ENCODE data around the gene MAPKAPK2. TPM values are rescaled to one million over a fixed set of nuclear protein-coding genes. Genes with fewer than 3 reads are reported as not detected.

MAPKAPK2 gene
- total RNA-seq: 10 to 100 TPM; 23.0 to 24.8 TPM

DNA sequence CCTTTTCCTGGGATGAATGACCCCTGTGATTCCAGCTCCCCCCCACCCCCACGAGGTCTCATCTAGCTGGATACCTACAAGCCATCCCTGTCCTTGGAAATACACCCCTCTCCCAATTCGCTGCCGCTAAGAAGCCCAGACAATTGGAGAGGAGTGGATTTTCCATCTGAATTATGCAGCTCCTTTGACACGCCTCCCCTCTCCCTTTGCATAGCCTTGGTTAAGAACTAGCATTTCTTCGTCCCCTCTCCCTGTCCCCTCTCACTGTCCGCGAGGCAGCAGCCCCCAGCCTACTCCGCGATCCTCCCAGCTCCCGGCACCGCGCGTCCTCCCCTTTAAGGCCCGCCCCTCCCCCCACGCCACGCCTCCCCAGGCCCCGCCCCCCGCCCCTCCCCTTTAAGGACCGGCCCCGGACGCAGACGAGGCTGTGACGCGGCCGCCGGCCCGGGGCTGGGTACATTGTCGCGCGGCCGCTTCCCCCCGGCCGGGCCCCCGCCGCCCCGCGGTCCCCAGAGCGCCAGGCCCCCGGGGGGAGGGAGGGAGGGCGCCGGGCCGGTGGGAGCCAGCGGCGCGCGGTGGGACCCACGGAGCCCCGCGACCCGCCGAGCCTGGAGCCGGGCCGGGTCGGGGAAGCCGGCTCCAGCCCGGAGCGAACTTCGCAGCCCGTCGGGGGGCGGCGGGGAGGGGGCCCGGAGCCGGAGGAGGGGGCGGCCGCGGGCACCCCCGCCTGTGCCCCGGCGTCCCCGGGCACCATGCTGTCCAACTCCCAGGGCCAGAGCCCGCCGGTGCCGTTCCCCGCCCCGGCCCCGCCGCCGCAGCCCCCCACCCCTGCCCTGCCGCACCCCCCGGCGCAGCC is at the start of gene MAPKAPK2:
MAPKAPK2 (plus strand) TSS at position 428 of the 856 bp plus-strand sequence; CDS start at position 753, 325 bp downstream.

DNA sequence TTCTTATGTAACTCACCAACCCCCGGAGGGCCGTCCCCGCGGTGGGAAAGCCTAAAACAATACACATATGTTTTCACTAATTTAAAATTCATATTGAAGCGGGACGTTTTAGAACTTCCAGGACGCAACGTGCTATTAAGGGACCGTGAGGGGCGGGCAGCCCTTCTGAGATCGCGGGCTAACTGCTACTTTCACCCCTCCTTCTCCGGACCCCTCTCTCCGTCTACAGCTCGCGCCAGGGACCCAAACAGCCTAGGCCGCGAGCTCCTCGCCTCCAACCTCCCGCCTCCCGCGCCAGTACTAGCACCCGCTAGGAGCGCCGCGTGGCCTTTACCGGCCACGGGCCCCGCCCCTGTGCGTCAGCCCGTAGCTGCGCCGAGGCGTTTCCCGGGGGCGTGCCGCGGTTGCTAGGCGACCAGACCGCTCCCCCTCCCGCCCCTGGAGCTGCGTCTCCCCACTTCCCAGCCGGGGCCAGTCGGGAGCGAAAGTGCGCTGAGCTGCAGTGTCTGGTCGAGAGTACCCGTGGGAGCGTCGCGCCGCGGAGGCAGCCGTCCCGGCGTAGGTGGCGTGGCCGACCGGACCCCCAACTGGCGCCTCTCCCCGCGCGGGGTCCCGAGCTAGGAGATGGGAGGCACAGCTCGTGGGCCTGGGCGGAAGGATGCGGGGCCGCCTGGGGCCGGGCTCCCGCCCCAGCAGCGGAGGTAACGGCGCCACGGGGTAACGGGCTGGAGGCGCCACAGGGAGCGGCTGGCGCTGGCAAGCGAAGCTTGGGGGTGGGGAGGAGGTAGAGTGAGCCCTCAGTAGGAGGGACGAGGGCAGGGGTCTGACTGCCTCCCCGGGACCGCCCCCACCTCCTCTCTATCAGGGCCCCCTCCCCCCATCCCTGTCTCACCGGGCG is 49.4 kb upstream of the MAPKAPK2 start, which contains the start of gene DYRK3:
DYRK3 (plus strand) TSS at position 457 of the 898 bp plus-strand sequence; CDS start at position 625, 168 bp downstream.

DNA sequence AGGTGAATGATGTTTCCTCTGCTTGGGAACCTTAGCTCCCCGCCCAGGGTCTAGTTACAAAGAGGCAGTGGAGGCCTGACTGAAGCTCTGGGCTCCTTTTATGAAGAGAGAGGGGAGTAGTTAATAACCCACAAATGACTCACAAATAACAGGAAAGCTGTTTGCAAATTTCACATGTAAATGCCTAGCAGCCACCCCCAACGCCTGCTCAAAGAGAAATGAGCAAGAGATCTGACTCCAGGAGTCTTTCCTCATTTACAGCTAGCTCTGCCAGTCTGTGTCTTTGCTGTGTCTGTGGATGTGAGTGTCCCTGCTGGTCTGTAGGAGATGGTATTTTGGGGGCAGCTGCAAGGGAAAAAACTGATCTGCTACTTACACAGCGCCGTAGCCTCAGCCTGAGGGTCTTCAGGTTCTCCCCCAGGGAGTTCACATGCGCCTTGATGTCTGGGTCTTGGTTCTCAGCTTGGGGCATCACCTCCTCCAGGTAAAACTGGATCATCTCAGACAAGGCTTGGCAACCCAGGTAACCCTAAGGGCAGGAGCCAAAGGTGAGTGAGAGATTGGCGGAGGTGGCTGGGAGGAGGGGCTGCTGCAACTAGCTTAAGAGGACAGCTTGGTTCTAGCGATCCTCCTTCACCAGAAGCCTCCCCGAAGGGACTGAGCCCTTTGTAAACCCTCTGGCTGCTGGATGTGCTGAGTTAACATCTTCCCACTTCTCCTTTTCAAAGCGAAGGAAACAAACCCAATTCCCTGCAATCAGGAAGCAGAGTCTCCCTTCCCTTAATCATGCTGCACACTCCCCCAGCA is 86.0 kb downstream of the MAPKAPK2 start, which contains the start of gene IL19:
IL19 (plus strand) TSS at position 243 of the 807 bp plus-strand sequence. CDS start 65,890 bp downstream, outside the sequence.

DNA sequence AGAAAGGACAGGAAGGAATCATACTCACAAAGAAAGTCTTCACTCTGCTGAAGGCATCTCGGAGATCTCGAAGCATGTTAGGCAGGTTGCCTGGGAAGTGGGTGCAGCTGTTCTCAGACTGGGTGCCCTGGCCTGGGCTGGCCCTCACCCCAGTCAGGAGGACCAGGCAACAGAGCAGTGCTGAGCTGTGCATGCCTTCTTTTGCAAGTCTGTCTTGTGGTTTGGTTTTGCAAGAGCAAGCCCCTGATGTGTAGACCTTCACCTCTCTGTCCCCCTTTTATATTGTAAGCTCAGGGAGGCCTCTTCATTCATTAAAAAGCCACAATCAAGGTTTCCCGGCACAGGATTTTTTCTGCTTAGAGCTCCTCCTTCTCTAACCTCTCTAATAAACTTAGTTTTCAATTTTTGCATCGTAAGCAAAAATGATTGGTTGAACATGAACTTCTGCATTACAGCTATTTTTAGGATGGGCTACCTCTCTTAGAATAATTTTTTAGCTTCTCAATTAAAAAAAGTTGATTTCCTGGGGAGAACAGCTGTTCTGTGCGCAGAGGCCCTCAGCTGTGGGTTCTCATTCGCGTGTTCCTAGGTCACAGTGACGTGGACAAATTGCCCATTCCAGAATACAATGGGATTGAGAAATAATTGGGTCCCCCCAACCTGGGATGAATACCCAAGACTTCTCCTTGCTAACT is 87.7 kb downstream of the MAPKAPK2 start, which contains the start of gene IL10:
IL10 (minus strand) TSS at position 252 of the 695 bp plus-strand sequence; CDS start at position 193, 59 bp downstream.

Small RNA genes within 50 kb of the gene (small RNA-seq; reads per million reads assigned to genes)
- gene RF00019: 0 reads per million in 2 donors

Other genes starting within 250 kb of the MAPKAPK2 start
- 10 to 100 TPM; 14.7 to 15.1 TPM for gene IKBKE, start 214.4 kb upstream of the MAPKAPK2 start, total RNA-seq
- gene RASSF5, start 177.4 kb upstream of the MAPKAPK2 start, total RNA-seq: under 1 TPM; under 0.01 to 0.34 TPM
- 10 to 100 TPM; 30.3 to 42.6 TPM for gene EIF2D, start 72.4 kb upstream of the MAPKAPK2 start, total RNA-seq
- 10 to 100 TPM; 19.3 to 41.0 TPM for gene DYRK3, start 49.4 kb upstream of the MAPKAPK2 start, total RNA-seq
- not detected for gene IL19, start 85.9 kb downstream of the MAPKAPK2 start, total RNA-seq
- gene IL10, start 87.6 kb downstream of the MAPKAPK2 start, total RNA-seq: not detected
- under 1 TPM in 1 of 2 donors, not detected in 1; 0.34 TPM for gene IL20, start 180.7 kb downstream of the MAPKAPK2 start, total RNA-seq
- gene IL24, start 212.5 kb downstream of the MAPKAPK2 start, total RNA-seq: 10 to 100 TPM in 1 of 2 donors, 1 to 10 TPM in 1; 9.6 to 56.6 TPM
- gene FCMR, start 237.0 kb downstream of the MAPKAPK2 start, total RNA-seq: 10 to 100 TPM in 1 of 2 donors, 1 to 10 TPM in 1; 4.5 to 11.0 TPM